Measurements from ENCODE around the gene ANGPTL2. TPM values are rescaled to one million over a fixed set of nuclear protein-coding genes. Genes with fewer than 3 reads are reported as not detected.

The ANGPTL2 gene
- total RNA-seq, 4 donors from 2014 or later = 17.3 to 21.3 (median 19.8) TPM

- TF ChIP-seq CTCF (IDR thresholded peaks at IDR 0.05) = no peak
- TF ChIP-seq EP300 (IDR thresholded peaks at IDR 0.05) = no peak
- no peak for TF ChIP-seq POLR2AphosphoS5 (IDR thresholded peaks at IDR 0.05)
- TF ChIP-seq POLR2A (IDR thresholded peaks at IDR 0.05) = no peak
- WGBS = 97% methylated on average over 9 of the region's 13 CpGs
- peaks cover 21% of the 10 kb centered on the region for H3K36me3 ChIP-seq
- no peaks in the 10 kb centered on the region for H3K9me3 ChIP-seq
- H3K4me3 ChIP-seq = no peak overlapping the region
- no peak overlapping the region for H3K27ac ChIP-seq
- H3K27me3 ChIP-seq = no peaks in the 10 kb centered on the region
- peak in 1 of 2 donors; percentile 72 for DNase-seq (ENCODE audit: low spot score in 2 of 2)
- H3K4me1 ChIP-seq = peaks cover 38% of the 10 kb centered on the region
Observed at GRCh38 chr9:127091526-127091925, 30.9 kb downstream of the ANGPTL2 start.

- Histone ChIP-seq H3K9me3 (no peaks in the 10 kb centered on the region), H3K27me3 (no peaks in the 10 kb centered on the region), H3K36me3 (peaks cover 21% of the 10 kb centered on the region), H3K27ac (peak overlapping the region; percentile 64), H3K4me3 (no peak overlapping the region), H3K4me1 (peaks cover 31% of the 10 kb centered on the region)
- TF ChIP-seq POLR2A (IDR thresholded peaks at IDR 0.05) (no peak), CTCF (IDR thresholded peaks at IDR 0.05) (no peak), EP300 (IDR thresholded peaks at IDR 0.05) (no peak), POLR2AphosphoS5 (IDR thresholded peaks at IDR 0.05) (no peak)
- peak; percentile 44 to 57 for DNase-seq (ENCODE audit: low spot score in 2 of 2)
- 65% methylated on average over 4 of the region's 6 CpGs for WGBS
Observed at GRCh38 chr9:127090341-127090985, 32.0 kb downstream of the ANGPTL2 start.

GRCh38 chr9:127089631-127090081, 32.8 kb downstream of the ANGPTL2 start:
- no peak for TF ChIP-seq EP300 (IDR thresholded peaks at IDR 0.05)
- TF ChIP-seq POLR2AphosphoS5 (IDR thresholded peaks at IDR 0.05) = no peak
- no peak for TF ChIP-seq CTCF (IDR thresholded peaks at IDR 0.05)
- peak in 1 of 2 donors; percentile 60 for DNase-seq (ENCODE audit: low spot score in 2 of 2)
- Histone ChIP-seq H3K27me3 (no peaks in the 10 kb centered on the region), H3K27ac (peak overlapping the region; percentile 64), H3K9me3 (no peaks in the 10 kb centered on the region), H3K4me3 (no peak overlapping the region), H3K36me3 (peaks cover 21% of the 10 kb centered on the region), H3K4me1 (peaks cover 31% of the 10 kb centered on the region)
- WGBS = 69% methylated on average over 6 of the region's 6 CpGs

- peak overlapping the region; percentile 64 for H3K27ac ChIP-seq
- no peaks in the 10 kb centered on the region for H3K9me3 ChIP-seq
- H3K4me1 ChIP-seq = peaks cover 31% of the 10 kb centered on the region
- no peaks in the 10 kb centered on the region for H3K27me3 ChIP-seq
- 90% methylated on average over 26 of the region's 27 CpGs for WGBS
- peak in 1 of 2 donors; percentile 46 for DNase-seq (ENCODE audit: low spot score in 2 of 2)
- peaks cover 21% of the 10 kb centered on the region for H3K36me3 ChIP-seq
- TF ChIP-seq POLR2AphosphoS5 (IDR thresholded peaks at IDR 0.05) (no peak), CTCF (IDR thresholded peaks at IDR 0.05) (no peak), POLR2A (IDR thresholded peaks at IDR 0.05) (no peak), EP300 (IDR thresholded peaks at IDR 0.05) (no peak)
- H3K4me3 ChIP-seq = no peak overlapping the region
Observed at GRCh38 chr9:127088724-127089615, 33.5 kb downstream of the ANGPTL2 start.

- no peaks in the 10 kb centered on the region for H3K27me3 ChIP-seq
- TF ChIP-seq POLR2AphosphoS5 (IDR thresholded peaks at IDR 0.05) (no peak), POLR2A (IDR thresholded peaks at IDR 0.05) (no peak), CTCF (IDR thresholded peaks at IDR 0.05) (no peak), EP300 (IDR thresholded peaks at IDR 0.05) (no peak)
- peaks cover 37% of the 10 kb centered on the region for H3K4me1 ChIP-seq
- DNase-seq (ENCODE audit: low spot score in 2 of 2) = peak in 1 of 2 donors; percentile 13
- no peak overlapping the region for H3K27ac ChIP-seq
- peaks cover 21% of the 10 kb centered on the region for H3K36me3 ChIP-seq
- H3K9me3 ChIP-seq = no peaks in the 10 kb centered on the region
- WGBS = 94% methylated on average over 8 of the region's 8 CpGs
- no peak overlapping the region for H3K4me3 ChIP-seq
Observed at GRCh38 chr9:127087836-127088235, 34.6 kb downstream of the ANGPTL2 start.
